Sciatic nerve (tissue), 2 donors: Measurements from ENCODE around the gene CTH. TPM values are rescaled to one million over a fixed set of nuclear protein-coding genes. Genes with fewer than 3 reads are reported as not detected.

ENCODE experiments used
- ATAC-seq: fragments of 200-7000 bp; cut with Tn5 transposase; one replicate; pipeline ENCODE4 v1.9.1; 2020; ENCODE audit warnings: mild to moderate bottlenecking, moderate library complexity
- DNase-seq: peaks from one replicate; pipeline ENCODE4 v3.0.0-alpha.2; 2020; ENCODE audit warnings: low spot score
- intact Hi-C: fragments of 100-400 bp; cut with DNase I; formaldehyde crosslinking; loops from one replicate; pipeline ENCODE4 v1.14.2; 2022
- total RNA-seq: library from RNA; stranded (reverse); fragmentation: NEBNext Ultra II Directional; extraction: Animal tissue kit (Norgen Biotek cat#: 25700); gene quantifications from one replicate; pipeline ENCODE4 v1.2.1, GENCODE V29; 2021
- donor health status: DM: no; HTN: no; CAD: no.
- donor health status: DM: no; HTN: no; CAD: no.

The CTH gene
- total RNA-seq, 1 donor from 2014 or later: 5.3 TPM

DNA sequence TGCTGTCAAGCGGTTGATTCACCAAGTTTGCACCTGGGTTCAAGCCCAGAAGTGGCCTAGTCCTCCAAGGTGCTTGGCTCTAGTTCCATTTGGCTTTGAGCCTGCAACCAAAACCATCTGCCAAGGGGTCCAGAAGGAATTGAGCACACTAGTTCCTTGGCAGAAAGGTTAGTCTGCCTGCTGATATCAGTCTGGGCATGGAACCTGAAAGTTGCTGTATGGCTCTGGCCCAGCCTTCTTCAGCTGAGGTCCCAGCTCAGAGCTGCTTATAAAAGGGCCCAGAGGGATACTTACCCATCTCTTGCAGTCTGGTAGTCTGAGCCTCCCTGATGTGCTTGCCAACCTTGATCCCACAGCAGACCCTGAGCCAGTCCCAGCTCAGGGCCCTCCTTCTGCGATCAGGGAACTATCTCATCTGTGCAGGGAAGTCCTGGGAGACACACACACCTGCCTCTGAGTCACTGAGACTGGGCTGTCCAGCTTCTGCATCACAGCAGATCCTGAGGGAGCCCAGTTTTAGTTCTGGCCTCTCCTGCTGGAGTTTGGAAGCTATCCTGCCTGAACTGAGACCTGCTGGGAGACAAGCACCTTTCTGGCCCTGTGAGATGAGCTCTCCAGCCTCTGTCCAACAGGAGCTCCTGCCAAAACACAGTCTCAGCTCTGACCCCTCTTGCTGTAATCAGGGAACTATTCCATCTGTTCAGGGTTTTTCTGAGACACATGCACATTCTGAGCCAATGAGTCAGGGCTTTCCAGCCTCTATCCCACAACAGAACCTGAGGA, 75.8 kb downstream of the CTH start:
- intact Hi-C loops: no loop called here
- ATAC-seq (peak; percentile 89), DNase-seq (no peak)

DNA sequence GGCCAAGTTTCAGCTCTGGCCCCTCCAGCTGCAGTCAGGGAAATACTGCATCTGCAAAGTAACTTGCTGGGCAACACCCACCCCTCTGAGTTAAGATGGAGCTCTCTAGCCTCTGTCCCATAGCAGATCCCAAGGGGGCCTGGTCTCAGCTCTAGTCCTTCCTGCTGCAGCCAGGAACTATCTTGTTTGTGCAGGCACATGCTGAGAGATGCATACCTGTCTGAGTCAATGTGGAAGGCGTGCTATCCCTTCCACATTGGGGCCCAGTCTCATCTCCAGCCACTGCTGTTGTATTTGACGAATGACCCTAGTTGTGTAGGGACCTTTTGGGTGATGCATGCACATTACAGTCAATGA, 76.4 kb downstream of the CTH start:
- ATAC-seq (peak; percentile 42), DNase-seq (no peak)
- intact Hi-C loops: no loop called here

DNA sequence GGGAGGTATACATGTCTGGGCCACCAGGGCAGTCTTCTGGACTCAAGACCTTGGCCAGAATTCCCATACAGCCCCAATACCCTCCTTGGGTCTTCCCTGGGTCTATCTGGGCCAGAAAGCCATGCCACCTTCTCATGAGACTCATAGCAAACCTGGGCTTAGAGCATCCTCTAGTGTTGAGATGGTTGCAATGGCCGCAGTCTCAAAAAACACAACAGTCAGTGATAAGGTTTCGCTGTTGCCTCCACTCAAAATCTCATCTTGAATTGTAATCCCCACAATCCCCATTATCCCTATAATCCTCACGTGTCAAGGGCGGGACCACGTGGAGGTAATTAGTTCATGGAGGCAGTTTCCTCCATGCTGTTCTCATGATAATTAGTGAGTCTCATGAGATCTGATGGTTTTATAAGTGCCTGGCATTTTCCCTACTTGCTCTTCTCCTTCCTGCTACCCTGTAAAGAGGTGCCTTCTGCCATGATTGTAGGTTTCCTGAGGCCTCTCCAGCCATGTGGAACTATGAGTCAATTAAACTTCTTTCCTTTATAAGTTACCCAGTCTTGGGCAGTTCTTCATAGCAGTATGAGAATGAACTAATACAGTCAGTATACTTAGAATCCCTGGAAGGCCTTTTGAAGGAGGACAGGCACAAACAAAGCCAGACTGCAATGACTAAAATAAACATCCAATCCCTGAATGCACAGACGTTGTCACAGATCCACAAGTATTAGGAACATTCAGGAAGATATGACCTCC, 77.0 kb downstream of the CTH start:
- DNase-seq (no peak), ATAC-seq (peak; percentile 15)
- intact Hi-C loops: no loop called here

Other genes with a start within 250 kb of the CTH start
- 15.4 TPM for gene LRRC40, start 205.7 kb upstream of the CTH start, total RNA-seq
- 228 TPM for gene SRSF11, start 189.9 kb upstream of the CTH start, total RNA-seq
- 33.2 TPM for gene ANKRD13C, start 56.5 kb upstream of the CTH start, total RNA-seq